Measurements from ENCODE around the gene RTN4R. TPM values are rescaled to one million over a fixed set of nuclear protein-coding genes. Genes with fewer than 3 reads are reported as not detected.

The RTN4R gene
- total RNA-seq, 1 experiment from 2014 or later: 0.30 TPM

DNA sequence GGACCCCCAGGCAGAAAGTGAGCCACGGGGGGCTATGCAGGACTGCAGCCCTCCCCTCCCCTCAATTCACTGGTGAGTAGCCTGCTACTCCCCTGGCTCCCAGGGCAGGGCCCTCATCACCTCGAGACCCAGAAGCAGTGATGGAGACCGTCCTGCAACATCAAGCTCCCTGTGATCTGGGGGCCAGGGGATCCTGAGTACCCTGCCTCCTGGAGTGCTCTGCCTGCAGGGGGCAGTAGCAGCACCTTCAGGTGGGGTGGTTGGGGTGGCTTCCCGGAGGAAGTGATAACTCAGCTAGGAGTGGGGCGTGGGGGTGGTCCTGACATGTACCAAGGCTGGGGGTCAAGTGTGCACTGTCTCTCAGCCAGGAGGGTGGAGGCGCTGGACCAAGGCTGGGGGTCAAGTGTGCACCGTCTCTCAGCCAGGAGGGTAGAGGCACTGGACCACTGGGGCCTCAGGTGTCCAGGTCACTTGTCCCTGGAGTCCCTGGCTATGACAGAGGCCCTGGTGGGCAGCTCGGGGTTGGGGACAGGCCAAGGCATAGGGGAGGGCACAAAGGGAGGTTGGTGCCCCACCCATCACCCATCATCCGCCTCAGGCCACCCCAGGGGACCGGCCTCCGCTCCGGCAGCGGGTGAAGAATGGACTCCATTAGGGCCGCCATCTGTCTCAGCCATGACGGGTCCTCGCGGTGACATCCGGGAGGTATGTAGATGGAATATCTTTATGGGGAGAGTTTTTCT is 9.4 kb downstream of the RTN4R start:
- H2AFZ ChIP-seq (ENCODE audit: low read length): no peak overlapping the region
- H3K27me3 ChIP-seq (ENCODE audit: low read length): no peaks in the 10 kb centered on the region
- peaks cover 10% of the 10 kb centered on the region for H3K4me1 ChIP-seq (ENCODE audit: low read length)
- no peaks in the 10 kb centered on the region for H3K36me3 ChIP-seq (ENCODE audit: insufficient read depth, low read length)
- peak; percentile 85 for DNase-seq
- H3K9me3 ChIP-seq (ENCODE audit: low read length): no peaks in the 10 kb centered on the region
- no peaks in the 10 kb centered on the region for H3K9me2 ChIP-seq (replicated peaks; ENCODE audit: insufficient read depth, low read length)
- no peaks in the 10 kb centered on the region for H4K20me1 ChIP-seq (ENCODE audit: insufficient read depth, low read depth, low read length)
- H3K27ac ChIP-seq (ENCODE audit: low read length): no peak overlapping the region
- no peak overlapping the region for H3K9ac ChIP-seq (ENCODE audit: low read length)
- no peak overlapping the region for H3K4me3 ChIP-seq (ENCODE audit: low read length)
- no peaks in the 10 kb centered on the region for H3K79me2 ChIP-seq (ENCODE audit: low read length)
- H3K4me2 ChIP-seq (ENCODE audit: low read depth, low read length, poor library complexity, severe bottlenecking): no peak overlapping the region

DNA sequence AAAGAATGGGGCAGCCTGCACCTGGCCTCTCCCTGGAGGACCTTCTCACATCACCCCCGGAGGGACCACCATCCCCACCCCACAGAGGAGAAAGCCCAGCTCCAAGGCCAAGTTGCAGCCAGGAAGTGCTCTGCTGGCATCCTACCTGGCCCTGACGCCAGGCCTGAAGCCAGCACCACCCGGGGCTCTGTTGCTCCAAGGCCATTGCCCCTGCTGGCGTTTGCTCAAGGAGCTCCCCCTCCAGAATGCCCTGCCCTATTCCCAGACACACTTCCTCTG is 10.2 kb downstream of the RTN4R start:
- no peak overlapping the region for H3K9ac ChIP-seq (ENCODE audit: low read length)
- H3K36me3 ChIP-seq (ENCODE audit: insufficient read depth, low read length): no peaks in the 10 kb centered on the region
- H3K9me3 ChIP-seq (ENCODE audit: low read length): no peaks in the 10 kb centered on the region
- H3K4me3 ChIP-seq (ENCODE audit: low read length): no peak overlapping the region
- H3K9me2 ChIP-seq (replicated peaks; ENCODE audit: insufficient read depth, low read length): no peaks in the 10 kb centered on the region
- H3K4me1 ChIP-seq (ENCODE audit: low read length): peaks cover 4% of the 10 kb centered on the region
- no peak overlapping the region for H3K27ac ChIP-seq (ENCODE audit: low read length)
- no peak for DNase-seq
- no peaks in the 10 kb centered on the region for H3K79me2 ChIP-seq (ENCODE audit: low read length)
- no peak overlapping the region for H3K4me2 ChIP-seq (ENCODE audit: low read depth, low read length, poor library complexity, severe bottlenecking)
- no peaks in the 10 kb centered on the region for H4K20me1 ChIP-seq (ENCODE audit: insufficient read depth, low read depth, low read length)
- H3K27me3 ChIP-seq (ENCODE audit: low read length): no peaks in the 10 kb centered on the region
- H2AFZ ChIP-seq (ENCODE audit: low read length): no peak overlapping the region

DNA sequence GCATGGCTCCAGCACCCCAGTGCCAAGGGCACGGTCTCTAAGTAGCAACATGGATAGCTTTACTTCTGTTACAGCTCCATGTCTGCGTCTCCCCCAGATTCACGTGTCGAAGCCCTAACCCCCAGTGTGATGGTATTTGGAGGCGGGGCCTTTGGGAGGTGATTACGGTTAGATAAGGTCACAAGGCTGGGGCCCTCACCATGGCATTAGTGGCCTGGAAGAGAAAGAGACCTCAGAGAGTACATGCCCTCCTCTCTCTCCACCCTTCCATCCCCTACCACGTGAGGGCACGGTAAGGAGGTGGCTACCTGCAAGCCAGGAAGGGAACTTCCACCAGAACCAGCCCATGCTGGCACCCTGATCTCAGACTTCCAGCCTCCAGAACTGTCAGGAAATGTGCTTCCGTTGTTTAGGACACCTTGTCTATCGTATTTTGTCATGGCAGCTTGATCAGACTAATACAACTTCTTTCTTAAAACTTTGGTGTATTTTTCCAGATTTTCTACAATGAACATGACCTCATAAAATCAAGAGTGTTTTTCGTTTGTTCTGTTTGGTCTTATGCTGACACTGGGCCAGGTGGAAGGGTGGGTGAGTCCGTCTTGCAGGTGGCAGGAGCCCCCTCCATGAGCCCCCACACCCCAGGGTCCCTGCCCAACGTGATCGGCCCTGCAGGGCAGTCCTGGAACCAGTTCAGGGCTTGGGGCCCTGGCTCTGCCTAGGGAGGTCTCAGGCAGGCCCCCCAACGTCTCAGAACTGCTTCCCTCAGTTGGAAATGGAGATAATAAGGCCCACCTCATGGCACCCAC is 10.7 kb downstream of the RTN4R start:
- Histone ChIP-seq H3K36me3 (ENCODE audit: insufficient read depth, low read length) (no peaks in the 10 kb centered on the region), H3K9me2 (replicated peaks; ENCODE audit: insufficient read depth, low read length) (no peaks in the 10 kb centered on the region), H3K9me3 (ENCODE audit: low read length) (no peaks in the 10 kb centered on the region), H3K4me2 (ENCODE audit: low read depth, low read length, poor library complexity, severe bottlenecking) (no peak overlapping the region), H3K9ac (ENCODE audit: low read length) (no peak overlapping the region), H3K27me3 (ENCODE audit: low read length) (no peaks in the 10 kb centered on the region), H3K4me1 (ENCODE audit: low read length) (no peaks in the 10 kb centered on the region; the same call in 1 of the 2 replicates), H3K27ac (ENCODE audit: low read length) (no peak overlapping the region), H3K79me2 (ENCODE audit: low read length) (no peaks in the 10 kb centered on the region), H3K4me3 (ENCODE audit: low read length) (no peak overlapping the region), H2AFZ (ENCODE audit: low read length) (no peak overlapping the region), H4K20me1 (ENCODE audit: insufficient read depth, low read depth, low read length) (no peaks in the 10 kb centered on the region)
- DNase-seq: no peak

DNA sequence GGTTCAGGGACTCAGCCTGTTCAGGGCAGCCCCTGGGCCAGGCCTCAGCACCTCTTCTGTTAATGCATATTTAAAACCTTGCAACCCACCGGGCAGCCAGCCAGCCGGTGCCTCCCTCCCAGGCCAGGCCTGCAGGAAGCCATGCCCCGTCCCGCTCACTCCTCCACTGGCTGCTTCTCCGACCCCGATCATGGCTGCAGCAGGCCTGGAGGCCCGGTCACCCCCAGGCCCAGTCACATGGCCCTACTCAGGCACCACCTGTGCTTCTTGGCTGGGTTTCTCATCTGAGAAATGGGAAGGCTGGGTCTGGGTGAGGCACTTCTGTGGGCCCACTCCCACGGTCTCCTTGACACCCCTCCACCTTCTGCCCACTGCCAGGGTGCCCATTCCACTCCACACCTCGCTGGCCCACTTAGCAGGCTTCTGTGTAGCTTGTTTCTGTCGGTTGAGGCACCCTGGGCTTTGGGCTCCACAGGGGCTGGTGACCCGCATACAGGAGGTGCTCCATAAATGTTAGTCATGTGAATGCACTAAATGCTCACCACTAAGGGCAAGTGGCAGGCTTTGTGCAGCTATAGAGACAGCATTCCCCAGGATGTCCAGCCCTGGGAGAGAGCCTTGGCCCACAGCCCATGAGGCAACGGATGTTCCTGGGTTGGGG is 11.4 kb downstream of the RTN4R start:
- no peaks in the 10 kb centered on the region for H3K36me3 ChIP-seq (ENCODE audit: insufficient read depth, low read length)
- H3K4me3 ChIP-seq (ENCODE audit: low read length): no peak overlapping the region
- H3K9me3 ChIP-seq (ENCODE audit: low read length): no peaks in the 10 kb centered on the region
- H3K27ac ChIP-seq (ENCODE audit: low read length): no peak overlapping the region
- no peaks in the 10 kb centered on the region for H4K20me1 ChIP-seq (ENCODE audit: insufficient read depth, low read depth, low read length)
- H3K9ac ChIP-seq (ENCODE audit: low read length): no peak overlapping the region
- H3K27me3 ChIP-seq (ENCODE audit: low read length): no peaks in the 10 kb centered on the region
- H3K4me1 ChIP-seq (ENCODE audit: low read length): no peaks in the 10 kb centered on the region; the same call in 1 of the 2 replicates
- no peaks in the 10 kb centered on the region for H3K9me2 ChIP-seq (replicated peaks; ENCODE audit: insufficient read depth, low read length)
- H2AFZ ChIP-seq (ENCODE audit: low read length): no peak overlapping the region
- DNase-seq: no peak
- no peaks in the 10 kb centered on the region for H3K79me2 ChIP-seq (ENCODE audit: low read length)
- H3K4me2 ChIP-seq (ENCODE audit: low read depth, low read length, poor library complexity, severe bottlenecking): no peak overlapping the region

DNA sequence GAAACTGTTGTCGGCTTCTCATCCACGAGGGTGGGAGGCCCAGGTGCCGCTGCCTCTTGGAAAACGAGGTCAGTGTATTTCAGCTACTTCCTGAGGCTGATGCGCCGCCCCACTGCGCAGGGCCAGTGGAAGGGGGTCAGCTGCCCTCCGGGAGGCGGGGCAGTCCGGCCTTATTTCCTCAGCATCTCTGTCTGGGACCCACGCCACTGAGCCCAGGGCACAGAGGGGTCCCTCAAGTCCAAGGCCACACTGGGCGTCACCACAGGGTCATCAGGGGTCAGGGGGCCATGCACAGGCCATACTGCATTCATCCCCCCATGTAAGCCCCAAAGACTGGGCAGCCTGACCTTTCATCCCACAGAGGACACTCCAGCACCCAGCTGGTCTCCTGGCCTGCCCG is 12.1 kb downstream of the RTN4R start:
- no peak for DNase-seq
- Histone ChIP-seq H4K20me1 (ENCODE audit: insufficient read depth, low read depth, low read length) (no peaks in the 10 kb centered on the region), H2AFZ (ENCODE audit: low read length) (no peak overlapping the region), H3K4me1 (ENCODE audit: low read length) (no peaks in the 10 kb centered on the region; the same call in 1 of the 2 replicates), H3K9me2 (replicated peaks; ENCODE audit: insufficient read depth, low read length) (no peaks in the 10 kb centered on the region), H3K9me3 (ENCODE audit: low read length) (no peaks in the 10 kb centered on the region), H3K9ac (ENCODE audit: low read length) (no peak overlapping the region), H3K4me2 (ENCODE audit: low read depth, low read length, poor library complexity, severe bottlenecking) (no peak overlapping the region), H3K79me2 (ENCODE audit: low read length) (no peaks in the 10 kb centered on the region), H3K27me3 (ENCODE audit: low read length) (no peaks in the 10 kb centered on the region), H3K27ac (ENCODE audit: low read length) (no peak overlapping the region), H3K4me3 (ENCODE audit: low read length) (no peak overlapping the region), H3K36me3 (ENCODE audit: insufficient read depth, low read length) (no peaks in the 10 kb centered on the region)

DNA sequence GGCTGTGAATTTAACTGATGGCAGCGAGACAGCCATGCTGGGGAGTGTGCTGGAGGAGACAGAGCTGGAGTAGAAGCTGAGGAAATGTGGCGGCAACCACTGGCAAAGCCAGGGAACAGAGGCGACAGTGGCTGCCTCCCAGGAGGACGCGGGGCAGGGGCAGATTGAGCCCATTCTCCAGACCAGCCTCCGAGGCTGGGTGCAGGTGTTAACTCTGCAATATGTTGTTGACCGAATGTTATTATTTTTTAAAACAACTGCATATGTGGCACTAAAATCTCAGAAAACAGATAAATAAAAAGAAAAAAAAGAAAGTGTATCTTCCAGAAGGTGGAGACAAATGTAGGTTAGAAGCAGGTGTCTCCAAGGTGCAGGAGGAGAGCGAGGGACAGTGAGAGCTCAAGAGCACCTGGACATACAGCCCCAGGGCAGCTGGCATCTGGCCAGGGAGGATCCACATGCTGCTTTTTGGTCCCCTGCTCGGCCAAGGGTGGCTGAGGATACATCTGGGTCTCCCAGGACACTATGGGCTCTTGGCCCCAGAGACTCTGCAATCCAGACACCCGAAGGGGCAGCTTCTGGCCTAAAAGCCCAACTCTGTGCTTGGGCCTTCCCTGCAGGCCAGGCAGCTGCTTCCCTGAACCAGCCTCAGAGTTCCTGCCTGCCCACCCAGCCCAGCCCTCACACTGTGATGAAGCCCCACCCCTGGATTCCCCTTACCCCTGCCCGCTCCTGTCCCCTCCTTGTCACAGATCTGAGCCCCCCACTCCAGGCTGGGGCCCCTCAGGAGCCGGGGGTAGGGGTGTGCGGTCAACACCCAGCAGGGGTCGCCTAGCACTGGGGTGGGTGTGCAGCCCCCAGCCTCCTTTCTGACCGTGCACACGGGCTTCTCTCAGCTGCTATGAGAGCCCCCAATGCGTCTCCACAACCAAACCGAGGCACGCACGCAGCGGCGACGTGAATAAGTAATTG is 12.9 kb downstream of the RTN4R start:
- no peaks in the 10 kb centered on the region for H3K36me3 ChIP-seq (ENCODE audit: insufficient read depth, low read length)
- no peak overlapping the region for H3K4me2 ChIP-seq (ENCODE audit: low read depth, low read length, poor library complexity, severe bottlenecking)
- H4K20me1 ChIP-seq (ENCODE audit: insufficient read depth, low read depth, low read length): no peaks in the 10 kb centered on the region
- no peak for DNase-seq
- no peak overlapping the region for H3K4me3 ChIP-seq (ENCODE audit: low read length)
- no peak overlapping the region for H3K9ac ChIP-seq (ENCODE audit: low read length)
- H3K9me3 ChIP-seq (ENCODE audit: low read length): no peaks in the 10 kb centered on the region
- no peaks in the 10 kb centered on the region for H3K9me2 ChIP-seq (replicated peaks; ENCODE audit: insufficient read depth, low read length)
- no peaks in the 10 kb centered on the region for H3K27me3 ChIP-seq (ENCODE audit: low read length)
- H2AFZ ChIP-seq (ENCODE audit: low read length): no peak overlapping the region
- no peaks in the 10 kb centered on the region for H3K79me2 ChIP-seq (ENCODE audit: low read length)
- H3K27ac ChIP-seq (ENCODE audit: low read length): no peak overlapping the region
- H3K4me1 ChIP-seq (ENCODE audit: low read length): no peaks in the 10 kb centered on the region; the same call in 1 of the 2 replicates

DNA sequence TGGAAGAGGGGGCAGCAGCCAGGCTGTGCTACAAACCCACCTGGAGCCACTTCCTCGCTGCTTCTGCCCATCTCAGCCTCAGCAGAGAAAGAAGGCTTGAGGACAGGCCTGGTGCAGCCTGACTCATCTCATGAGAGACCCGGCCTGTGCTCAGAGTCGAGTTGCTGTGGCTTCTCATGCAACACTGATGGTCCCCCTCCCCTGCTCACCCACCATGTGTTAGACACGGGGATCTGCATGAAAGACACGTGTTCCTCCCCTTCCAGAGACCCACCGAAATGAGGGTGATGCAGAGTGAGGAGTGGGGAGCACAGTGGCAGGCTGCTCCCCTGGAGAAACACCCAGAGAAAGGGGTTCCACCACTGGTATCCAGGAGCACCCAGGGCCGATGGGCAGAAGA is 15.0 kb downstream of the RTN4R start:
- no peak overlapping the region for H2AFZ ChIP-seq (ENCODE audit: low read length)
- H3K4me2 ChIP-seq (ENCODE audit: low read depth, low read length, poor library complexity, severe bottlenecking): no peak overlapping the region
- H4K20me1 ChIP-seq (ENCODE audit: insufficient read depth, low read depth, low read length): no peaks in the 10 kb centered on the region
- H3K4me1 ChIP-seq (ENCODE audit: low read length): no peaks in the 10 kb centered on the region; the same call in 1 of the 2 replicates
- H3K9ac ChIP-seq (ENCODE audit: low read length): no peak overlapping the region
- H3K9me2 ChIP-seq (replicated peaks; ENCODE audit: insufficient read depth, low read length): no peaks in the 10 kb centered on the region
- H3K79me2 ChIP-seq (ENCODE audit: low read length): no peaks in the 10 kb centered on the region
- no peaks in the 10 kb centered on the region for H3K9me3 ChIP-seq (ENCODE audit: low read length)
- H3K4me3 ChIP-seq (ENCODE audit: low read length): no peak overlapping the region
- no peaks in the 10 kb centered on the region for H3K27me3 ChIP-seq (ENCODE audit: low read length)
- H3K27ac ChIP-seq (ENCODE audit: low read length): no peak overlapping the region
- no peak for DNase-seq
- no peaks in the 10 kb centered on the region for H3K36me3 ChIP-seq (ENCODE audit: insufficient read depth, low read length)

All from Karpas-422 (cell line).